Kidney (tissue), 14 donors: ENCODE data around the gene ASB8. TPM values are rescaled to one million over a fixed set of nuclear protein-coding genes. Genes with fewer than 3 reads are reported as not detected.
A peak's percentile ranks its signal among the peaks of the same experiment; 100 is the strongest.

Experiments
- DNase-seq, 5 donors: peaks; one replicate each; pipeline ENCODE4 v3.0.0-alpha.2; 2013 to 2020
- FAIRE-seq: peaks from 2 replicates; lab custom pipeline; 2012; peaks lifted over from hg19 to GRCh38; lab: Jason Lieb, UNC
- H3K27ac ChIP-seq, 2 donors: one replicate each; pipeline ENCODE4 v1.7.0; 2013; ENCODE audit warnings: low read depth in 2 of 2, low read length in 2 of 2, inconsistent platforms in 1 of 2
- H3K27me3 ChIP-seq: one replicate; pipeline ENCODE4 v1.7.1; 2013; ENCODE audit warnings: low read length, inconsistent platforms; ENCODE audit not compliant: control insufficient read depth, insufficient read depth
- H3K36me3 ChIP-seq, 3 donors: one replicate each; pipeline versions ENCODE4 v1.7.0 to v1.7.1; 2013; ENCODE audit warnings: low read length in 3 of 3, control low read depth in 1 of 3, inconsistent platforms in 1 of 3; ENCODE audit not compliant: insufficient read depth in 3 of 3, control insufficient read depth in 2 of 3
- H3K4me1 ChIP-seq, 3 donors: one replicate each; pipeline versions ENCODE4 v1.7.0 to v1.7.1; 2013; ENCODE audit warnings: low read length in 3 of 3, inconsistent platforms in 1 of 3, low read depth in 1 of 3; ENCODE audit not compliant: control insufficient read depth in 2 of 3, insufficient read depth in 2 of 3
- H3K4me3 ChIP-seq, 3 donors: one replicate each; pipeline versions ENCODE4 v1.7.0 to v1.8.1; 2013; ENCODE audit warnings: low read length in 3 of 3, control low read depth in 1 of 3, inconsistent platforms in 1 of 3
- H3K9ac ChIP-seq, 3 donors: one replicate each; pipeline versions ENCODE4 v1.7.0 to v1.7.1; 2013; ENCODE audit warnings: low read length in 3 of 3, control low read depth in 1 of 3, inconsistent platforms in 1 of 3
- H3K9me3 ChIP-seq, 3 donors: one replicate each; pipeline versions ENCODE4 v1.7.0 to v1.7.1; 2013; ENCODE audit warnings: low read length in 3 of 3, control low read depth in 1 of 3, inconsistent platforms in 1 of 3; ENCODE audit not compliant: control insufficient read depth in 2 of 3, insufficient read depth in 1 of 3
- intact Hi-C: fragments of 100-400 bp; cut with DNase I; formaldehyde crosslinking; loops from one replicate; pipeline ENCODE4 v1.11.1; 2022
- polyA plus RNA-seq: library from polyadenylated mRNA; stranded (reverse); fragments of 350-450 nt; fragmentation: Illumina TruSeq; extraction: RNeasy Lipid Tissue Mini Kit (QIAGEN cat#74804); gene quantifications from one replicate; pipeline ENCODE4 v1.2.3, GENCODE V29; 2014; ENCODE audit warnings: low read depth, low replicate concordance; ENCODE audit not compliant: insufficient read depth
- total RNA-seq: library from RNA; stranded (reverse); fragmentation: NEBNext Ultra II Directional; extraction: Animal tissue kit (Norgen Biotek cat#: 25700); gene quantifications from one replicate; pipeline ENCODE4 v1.2.1, GENCODE V29; 2021
- TF ChIP-seq, protein P1 (sequence below): IDR thresholded peaks from 3 replicates; pipeline ENCODE4 v1.5.1; 2012; ENCODE audit warnings: mild to moderate bottlenecking, moderate library complexity, borderline replicate concordance; ENCODE audit not compliant: insufficient read depth; ENCODE audit errors: extremely low read depth
- donor health status: control.
- donor health status: control.
- donor health status: control.
- donor health status: control.
- donor health status: control.
- donor health status: DM: yes; HTN: yes; CAD: no.
- donor health status: Normal renal cell carcinoma (clear cell type).

Gene ASB8
- total and polyA plus RNA-seq, 2 donors from 2014 or later, result 27.3 to 40.5 TPM

GRCh38 chr12:48177982-48178381 is 20.7 kb upstream of the ASB8 start:
- no peak for DNase-seq
- Histone ChIP-seq H3K27ac (no peak overlapping the region), H3K27me3 (peaks cover 11% of the 10 kb centered on the region), H3K4me3 (no peak overlapping the region), H3K9ac (no peak overlapping the region), H3K36me3 (no peaks in the 10 kb centered on the region), H3K4me1 (peaks cover 0 to 5% (median 4%) of the 10 kb centered on the region in 3 donors), H3K9me3 (no peaks in the 10 kb centered on the region)
- intact Hi-C loops, result no loop called here
- TF ChIP-seq, protein P1, sequence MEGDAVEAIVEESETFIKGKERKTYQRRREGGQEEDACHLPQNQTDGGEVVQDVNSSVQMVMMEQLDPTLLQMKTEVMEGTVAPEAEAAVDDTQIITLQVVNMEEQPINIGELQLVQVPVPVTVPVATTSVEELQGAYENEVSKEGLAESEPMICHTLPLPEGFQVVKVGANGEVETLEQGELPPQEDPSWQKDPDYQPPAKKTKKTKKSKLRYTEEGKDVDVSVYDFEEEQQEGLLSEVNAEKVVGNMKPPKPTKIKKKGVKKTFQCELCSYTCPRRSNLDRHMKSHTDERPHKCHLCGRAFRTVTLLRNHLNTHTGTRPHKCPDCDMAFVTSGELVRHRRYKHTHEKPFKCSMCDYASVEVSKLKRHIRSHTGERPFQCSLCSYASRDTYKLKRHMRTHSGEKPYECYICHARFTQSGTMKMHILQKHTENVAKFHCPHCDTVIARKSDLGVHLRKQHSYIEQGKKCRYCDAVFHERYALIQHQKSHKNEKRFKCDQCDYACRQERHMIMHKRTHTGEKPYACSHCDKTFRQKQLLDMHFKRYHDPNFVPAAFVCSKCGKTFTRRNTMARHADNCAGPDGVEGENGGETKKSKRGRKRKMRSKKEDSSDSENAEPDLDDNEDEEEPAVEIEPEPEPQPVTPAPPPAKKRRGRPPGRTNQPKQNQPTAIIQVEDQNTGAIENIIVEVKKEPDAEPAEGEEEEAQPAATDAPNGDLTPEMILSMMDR, result no peak
- no peak for FAIRE-seq

DNA sequence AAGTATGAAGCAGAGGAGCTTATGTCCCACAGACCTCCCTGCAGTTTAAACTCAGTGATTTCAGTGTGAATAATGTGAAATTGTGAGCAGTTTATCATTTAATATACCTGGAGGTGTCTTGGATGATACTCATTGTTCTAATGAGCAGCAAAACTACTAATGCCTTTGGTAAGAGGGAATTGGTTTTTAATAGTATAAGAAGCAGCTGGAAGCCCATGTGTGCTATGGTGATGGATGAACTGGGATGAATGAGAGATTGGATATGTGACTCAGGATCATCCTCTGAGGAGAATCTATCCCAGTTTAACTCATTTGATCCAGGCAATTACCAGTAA is 19.1 kb upstream of the ASB8 start:
- TF ChIP-seq, protein P1, result no peak
- FAIRE-seq (no peak), DNase-seq (no peak)
- Histone ChIP-seq H3K9me3 (no peaks in the 10 kb centered on the region), H3K4me3 (no peak overlapping the region), H3K27me3 (no peaks in the 10 kb centered on the region), H3K36me3 (no peaks in the 10 kb centered on the region), H3K4me1 (peaks cover 0 to 4% (median 0%) of the 10 kb centered on the region in 3 donors), H3K27ac (no peak overlapping the region), H3K9ac (no peak overlapping the region)
- intact Hi-C loops, result no loop called here

GRCh38 chr12:48175613-48176416 is 18.5 kb upstream of the ASB8 start:
- DNase-seq (peak in 1 of 5 donors; percentile 53), FAIRE-seq (no peak)
- no peaks in the 10 kb centered on the region for H3K9me3 ChIP-seq
- H3K4me3 ChIP-seq, result no peak overlapping the region
- no peaks in the 10 kb centered on the region for H3K36me3 ChIP-seq
- TF ChIP-seq, protein P1, result no peak
- no peaks in the 10 kb centered on the region for H3K27me3 ChIP-seq
- intact Hi-C loops, result no loop called here
- no peak overlapping the region for H3K27ac ChIP-seq
- no peak overlapping the region for H3K9ac ChIP-seq
- H3K4me1 ChIP-seq, result peaks cover 0 to 4% (median 0%) of the 10 kb centered on the region in 3 donors

- Histone ChIP-seq H3K27ac (no peak overlapping the region), H3K4me1 (no peaks in the 10 kb centered on the region), H3K9me3 (no peaks in the 10 kb centered on the region), H3K27me3 (no peaks in the 10 kb centered on the region), H3K9ac (no peak overlapping the region), H3K36me3 (no peaks in the 10 kb centered on the region), H3K4me3 (no peak overlapping the region)
- TF ChIP-seq, protein P1, result no peak
- intact Hi-C loops, result no loop called here
- DNase-seq (no peak), FAIRE-seq (no peak)
Observed at GRCh38 chr12:48169011-48169410, 11.7 kb upstream of the ASB8 start.
